ELF-1 (cell line): Measurements from ENCODE around the gene PHETA1.
A peak's percentile ranks its signal among the peaks of the same experiment; 100 is the strongest.
"Not testable (repeated sequence)": the region's sequence is repeated elsewhere in the genome, so short reads cannot be mapped to it uniquely, and the experiment has no call there.

Experiments
- DNase-seq: peaks from one replicate; pipeline ENCODE4 v3.0.0-alpha.2; 2016; ENCODE audit warnings: low read depth, low spot score

Gene PHETA1

DNA sequence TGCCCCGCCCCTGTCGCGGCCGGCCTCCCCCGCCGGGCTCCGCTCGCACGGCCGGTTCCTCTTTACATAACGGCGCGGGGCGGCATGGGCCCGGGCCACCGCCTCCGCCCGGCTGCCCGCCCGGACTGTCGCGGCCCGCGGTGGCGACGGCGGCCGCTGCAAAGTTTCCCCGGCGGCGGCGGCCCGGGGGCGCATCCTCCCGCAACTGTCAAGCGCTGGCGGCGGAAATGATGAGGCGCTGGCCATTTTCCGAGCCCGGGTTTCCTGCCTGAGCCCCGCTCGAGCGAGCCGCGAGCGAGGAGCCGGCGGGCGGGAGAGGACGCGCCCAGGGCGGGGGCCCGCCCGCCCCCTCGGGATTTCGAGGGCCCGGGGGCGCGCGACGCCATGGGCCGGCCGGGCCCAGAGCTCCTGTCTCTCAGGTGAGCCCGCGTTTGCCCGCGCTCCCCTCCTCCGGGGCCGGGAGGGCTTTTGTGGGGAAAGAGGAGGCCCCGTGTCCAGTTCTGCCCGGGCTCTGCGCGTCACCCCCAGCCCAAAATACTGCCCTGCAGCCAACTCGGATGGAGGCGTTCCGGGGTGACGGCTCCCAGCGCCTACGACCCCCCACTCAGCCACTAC, 37.1 kb upstream of the PHETA1 start, which contains the start of gene SH2B3:
TSS of gene SH2B3 (plus strand) at position 65 of the 615 bp plus-strand sequence. CDS start 12,223 bp downstream, outside the sequence.
- no peak for DNase-seq

DNA sequence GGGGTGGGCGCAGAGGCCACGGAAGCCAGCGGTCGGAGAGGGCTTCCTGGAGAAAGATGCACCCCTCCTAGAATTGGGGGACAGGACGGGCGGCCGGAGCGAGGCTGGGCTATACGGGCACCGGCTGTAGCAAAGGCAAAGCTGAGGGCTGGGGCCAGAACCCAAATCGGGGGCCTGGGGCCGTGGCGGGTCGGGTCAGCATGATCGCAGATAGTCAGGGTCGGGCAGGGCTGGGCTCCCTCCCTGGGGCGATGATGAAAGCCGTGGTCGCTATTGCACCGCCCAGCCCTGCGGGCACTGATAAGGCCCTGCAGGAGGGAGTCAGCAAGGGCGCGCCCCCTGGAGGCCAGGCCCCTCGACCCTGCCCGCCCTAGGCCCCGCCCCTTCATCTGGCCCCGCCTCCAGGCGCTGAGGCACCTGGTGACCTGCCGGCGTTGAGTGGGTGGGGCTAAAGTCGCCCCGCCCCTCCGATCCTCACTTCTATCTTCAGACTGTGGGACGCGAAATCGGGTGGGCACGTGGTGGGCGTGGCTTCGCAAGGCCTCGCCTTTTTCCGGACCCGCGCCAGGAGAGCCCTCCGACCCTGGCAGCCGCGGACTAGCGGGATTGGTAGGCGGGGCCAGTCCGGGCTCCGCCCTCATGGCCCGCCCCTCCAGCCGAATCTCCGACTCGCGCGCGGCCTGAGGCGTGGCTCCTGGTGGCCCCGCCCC, 36.4 kb upstream of the PHETA1 start:
- peak; percentile 100 for DNase-seq

DNA sequence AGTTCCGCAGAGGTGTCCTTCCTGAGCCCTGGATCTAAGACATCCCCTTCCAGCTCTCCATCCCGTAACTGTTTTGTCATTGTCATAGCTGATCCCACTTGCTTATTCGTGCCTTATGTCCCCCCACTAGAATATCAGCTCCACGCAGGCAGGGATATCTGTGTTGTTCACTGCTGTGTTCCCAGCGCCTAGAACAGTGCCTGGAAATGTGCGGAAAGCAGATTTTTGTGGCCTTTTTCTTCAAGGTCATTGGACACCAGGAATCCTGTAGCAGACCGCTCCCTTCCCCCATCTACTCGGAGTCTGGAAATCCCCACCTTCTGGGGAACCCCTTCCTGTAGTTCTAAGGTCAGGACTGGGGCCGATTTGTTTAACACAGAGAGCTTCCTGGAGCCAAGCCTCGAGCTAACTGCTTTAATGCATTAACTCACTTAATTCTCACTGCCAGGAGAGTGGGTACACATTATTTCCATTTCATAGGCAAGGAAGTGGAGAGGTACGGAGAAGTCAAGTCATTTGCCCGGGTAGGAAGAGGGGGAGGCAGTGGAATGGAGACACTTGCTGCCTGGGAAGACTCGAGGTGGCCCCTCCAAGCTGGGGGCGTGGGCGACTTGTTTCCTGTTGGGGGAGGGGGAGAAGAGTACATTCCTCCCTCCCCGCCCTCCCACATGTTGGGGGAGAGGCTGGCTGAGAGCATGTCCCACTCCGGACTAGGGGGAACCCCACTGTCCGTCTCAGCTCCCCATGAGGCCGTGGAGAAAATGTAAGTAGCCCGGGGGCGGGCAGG, 35.7 kb upstream of the PHETA1 start:
- peak; percentile 65 for DNase-seq

- not testable (repeated sequence) for DNase-seq
These were observed 33.6 kb upstream of the PHETA1 start for GRCh38 chr12:111402490-111402824.

DNA sequence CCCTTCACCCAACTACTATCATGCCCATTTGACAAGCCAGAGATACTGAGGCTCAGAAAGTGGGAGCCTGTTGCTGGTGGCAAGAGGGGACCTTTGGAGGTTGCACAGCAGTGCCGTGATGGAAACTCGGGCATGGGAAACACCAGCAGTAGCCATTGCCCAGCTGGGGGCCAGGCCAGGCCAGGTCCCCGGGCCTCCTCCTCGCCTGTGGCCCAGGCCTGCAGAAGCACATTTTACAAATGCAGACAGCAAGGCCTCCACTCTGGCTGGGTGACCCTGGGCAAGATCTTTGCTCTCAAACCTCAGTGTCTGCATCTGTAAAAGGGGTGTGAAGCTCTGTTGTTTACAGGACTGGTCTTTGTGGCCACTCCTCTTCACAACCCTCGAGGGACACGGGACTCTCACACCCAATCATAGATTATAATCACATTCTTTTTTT, 32.3 kb upstream of the PHETA1 start:
- DNase-seq, result no peak

- DNase-seq, result not testable (repeated sequence)
These were observed 31.0 kb upstream of the PHETA1 start for GRCh38 chr12:111399741-111400404.

GRCh38 chr12:111398530-111398929, 29.6 kb upstream of the PHETA1 start:
- no peak for DNase-seq

- peak; percentile 91 for DNase-seq
These were observed 28.0 kb upstream of the PHETA1 start for GRCh38 chr12:111396726-111397445.

- not testable (repeated sequence) for DNase-seq
These were observed 27.4 kb upstream of the PHETA1 start for GRCh38 chr12:111396271-111396670.

DNA sequence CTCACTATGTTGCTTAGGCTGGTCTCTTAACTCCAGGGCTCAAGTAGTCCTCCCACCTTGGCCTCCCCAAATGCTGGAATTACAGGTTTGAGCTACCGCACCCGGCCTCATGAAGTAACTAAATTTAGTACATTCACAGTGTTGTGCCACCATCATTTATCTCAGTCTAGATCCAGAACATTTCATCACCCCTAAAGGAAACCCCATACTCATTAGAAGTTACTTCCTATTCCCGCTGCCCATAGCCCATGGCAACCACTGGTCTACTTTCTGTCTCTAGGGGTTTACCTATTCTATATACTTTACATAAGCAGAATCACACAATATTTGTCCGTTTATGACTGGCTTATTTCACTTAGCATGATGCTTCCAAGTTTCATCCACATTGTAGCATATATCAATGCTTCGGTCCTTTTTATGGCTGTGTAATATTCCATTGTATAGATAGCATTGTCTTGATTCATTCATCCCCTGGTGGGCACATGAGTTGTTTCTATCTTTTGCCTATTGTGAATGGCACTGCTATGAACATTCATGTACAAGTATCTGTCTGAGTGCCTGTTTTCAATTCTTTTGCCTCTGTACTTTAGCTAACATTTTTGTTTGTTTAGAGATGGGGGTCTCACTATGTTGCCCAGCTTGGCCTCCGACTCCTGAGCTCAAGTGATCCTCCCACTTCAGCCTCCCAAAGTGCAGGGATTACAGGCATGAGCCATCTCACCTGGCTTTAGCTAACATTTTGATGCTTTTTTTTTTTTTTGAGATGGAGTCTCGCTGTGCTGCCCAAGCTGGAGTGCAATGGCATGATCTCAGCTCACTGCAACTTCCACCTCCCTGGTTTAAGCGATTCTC, 26.7 kb upstream of the PHETA1 start:
- DNase-seq, result no peak

DNA sequence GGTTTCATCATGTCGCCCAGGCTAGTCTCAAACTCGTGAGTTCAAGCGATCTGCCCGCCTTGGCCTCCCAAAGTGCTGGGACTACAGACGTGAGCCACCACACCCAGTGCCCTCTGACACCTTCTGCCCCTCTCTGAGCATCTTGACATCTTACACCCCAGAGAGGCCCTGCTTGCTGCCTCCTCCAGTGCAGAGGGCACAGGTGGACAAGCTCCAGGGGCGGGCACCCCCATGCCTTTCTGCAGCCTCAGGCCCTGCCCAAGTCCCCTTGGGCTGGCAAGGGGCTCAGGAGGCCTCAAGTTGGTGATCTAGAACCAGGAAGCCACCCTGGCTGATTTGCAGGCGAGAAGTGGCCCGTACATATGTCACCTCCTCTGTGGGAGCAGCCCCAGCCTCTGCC, 25.6 kb upstream of the PHETA1 start:
- no peak for DNase-seq

- no peak for DNase-seq
These were observed 24.9 kb upstream of the PHETA1 start for GRCh38 chr12:111393700-111394300.

GRCh38 chr12:111390910-111391309, 22.0 kb upstream of the PHETA1 start:
- DNase-seq, result no peak

DNA sequence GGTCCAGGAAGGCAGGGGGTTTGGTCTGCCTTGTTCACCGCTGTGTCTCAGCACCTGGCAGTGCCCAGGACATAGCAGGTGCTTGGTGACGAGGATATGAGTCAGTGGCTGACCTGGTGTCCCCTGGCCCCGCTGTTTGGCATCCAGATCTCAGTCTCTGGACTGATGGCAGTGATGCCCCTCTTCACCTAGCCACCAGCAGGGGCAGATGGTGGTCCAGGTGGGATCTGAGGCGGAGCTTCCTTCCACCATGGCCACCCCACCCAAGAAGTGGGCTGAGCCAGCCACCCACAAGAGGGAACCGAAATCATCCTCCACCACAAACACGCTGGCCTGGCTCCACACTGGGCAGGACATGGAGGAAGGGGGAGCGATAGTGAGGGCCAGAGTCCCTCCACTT, 20.7 kb upstream of the PHETA1 start:
- DNase-seq, result no peak

- DNase-seq, result no peak
These were observed 18.9 kb upstream of the PHETA1 start for GRCh38 chr12:111387747-111388323.

- no peak for DNase-seq
These were observed 18.0 kb upstream of the PHETA1 start for GRCh38 chr12:111386885-111387284.

DNA sequence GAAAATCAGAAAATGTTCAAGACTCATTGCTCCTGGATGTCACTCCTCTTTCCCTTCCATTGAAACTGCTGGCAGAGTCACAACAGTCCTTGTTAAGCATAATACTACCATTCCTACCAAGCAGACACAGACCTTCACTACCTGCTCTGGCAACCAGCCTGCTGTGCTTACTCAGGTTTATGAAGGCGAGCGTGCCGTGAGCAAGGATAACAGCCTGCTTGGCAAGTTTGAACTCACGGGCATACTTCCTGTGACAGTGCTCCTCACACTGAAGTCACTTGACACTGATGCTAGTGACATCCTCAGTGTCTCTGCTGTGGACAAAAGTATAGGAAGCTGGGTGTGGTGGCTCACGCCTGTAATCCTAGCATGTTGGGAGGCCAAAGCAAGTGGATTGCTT, 15.7 kb upstream of the PHETA1 start:
- DNase-seq, result no peak

- DNase-seq, result no peak
These were observed 11.2 kb upstream of the PHETA1 start for GRCh38 chr12:111379942-111380554.

DNA sequence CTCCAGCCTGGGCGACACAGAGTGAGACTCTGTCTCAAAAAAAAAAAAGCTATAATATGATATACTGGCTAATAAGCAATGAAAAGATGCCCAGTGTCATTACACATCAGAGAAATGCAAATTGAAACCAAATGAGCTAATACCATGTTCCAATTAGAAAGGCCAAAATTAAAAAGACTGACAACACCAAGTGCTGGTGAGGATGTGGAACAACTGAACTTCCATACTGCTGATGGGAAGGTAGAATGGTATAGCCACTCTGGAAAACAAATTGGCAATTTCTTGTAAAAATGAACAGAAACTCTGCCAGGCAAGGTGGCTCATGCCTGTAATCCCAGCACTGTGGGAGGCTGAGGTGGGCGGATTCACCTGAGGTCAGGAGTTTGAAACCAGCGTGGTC, 8.5 kb upstream of the PHETA1 start:
- DNase-seq, result no peak
